H1 (cell line): ENCODE data around the gene ROBO2. TPM values are rescaled to one million over a fixed set of nuclear protein-coding genes. Genes with fewer than 3 reads are reported as not detected.

Source experiments
- CTCF ChIA-PET: fragments of 300-600 bp; sonication (Branson Sonifier 250); formaldehyde crosslinking; loops from one replicate; lab custom pipeline; 2021; ENCODE audit not compliant: partially characterized antibody; lab: Charles Lee
- POLR2A ChIA-PET: fragments of 300-600 bp; sonication (Branson Sonifier 250); formaldehyde crosslinking; loops from one replicate; lab custom pipeline; 2021; ENCODE audit warnings: inconsistent platforms; ENCODE audit not compliant: partially characterized antibody; lab: Charles Lee
- DNase-seq, 2 experiments: peaks; one replicate each; pipeline versions ENCODE4 v3.0.0 to v3.0.0-alpha.2; 2010 to 2022; ENCODE audit warnings: low spot score in 2 of 2, low read depth in 1 of 2, mixed read lengths in 1 of 2
- FAIRE-seq: peaks from 2 replicates; lab custom pipeline; 2011; peaks lifted over from hg19 to GRCh38; lab: Jason Lieb, UNC
- H2AFZ ChIP-seq: 2 replicates; pipeline ENCODE4 v1.8.1; 2012; ENCODE audit warnings: low read length, inconsistent platforms
- H2AK5ac ChIP-seq: 2 replicates; pipeline ENCODE4 v1.6.1; 2013; ENCODE audit warnings: low read depth, low read length
- H2BK120ac ChIP-seq: replicated peaks from 2 replicates; pipeline ENCODE3; 2013; ENCODE audit warnings: low read depth, low read length, inconsistent platforms
- H2BK12ac ChIP-seq: 2 replicates; pipeline ENCODE4 v1.6.1; 2013; ENCODE audit warnings: low read depth, low read length
- H2BK15ac ChIP-seq: 2 replicates; pipeline ENCODE4 v1.6.1; 2013; ENCODE audit warnings: low read length
- H2BK20ac ChIP-seq: 2 replicates; pipeline ENCODE4 v1.6.1; 2013; ENCODE audit warnings: low read length
- H2BK5ac ChIP-seq: 2 replicates; pipeline ENCODE4 v1.6.1; 2013; ENCODE audit warnings: low read depth, low read length
- H3K14ac ChIP-seq: 2 replicates; pipeline ENCODE4 v1.6.1; 2013; ENCODE audit warnings: inconsistent platforms; ENCODE audit not compliant: insufficient read length
- H3K18ac ChIP-seq: 2 replicates; pipeline ENCODE4 v1.6.1; 2013; ENCODE audit warnings: low read length; ENCODE audit errors: extremely low read depth
- H3K23ac ChIP-seq: 2 replicates; pipeline ENCODE4 v1.6.1; 2013; ENCODE audit warnings: inconsistent platforms; ENCODE audit not compliant: insufficient read length
- H3K23me2 ChIP-seq: 2 replicates; pipeline ENCODE4 v1.6.1; 2013; ENCODE audit warnings: low read depth, low read length
- H3K27ac ChIP-seq: 2 replicates; pipeline ENCODE4 v1.6.1; 2011; ENCODE audit warnings: low read depth, low read length, inconsistent platforms
- H3K27me3 ChIP-seq, 4 experiments: replicated peaks in 1 of 4; 1 replicate in 1 of 4; 2 replicates in 3 of 4; pipeline versions ENCODE4 v1.6.1 to v1.8.1; 2011 to 2013; ENCODE audit warnings: low read length in 3 of 4, mild to moderate bottlenecking in 3 of 4, inconsistent platforms in 2 of 4, mixed read lengths in 2 of 4, moderate library complexity in 1 of 4; ENCODE audit not compliant: control insufficient read depth in 3 of 4, insufficient read depth in 3 of 4; ENCODE audit errors: extremely low read depth in 1 of 4
- H3K36me3 ChIP-seq, 4 experiments: 2 replicates each; pipeline versions ENCODE4 v1.6.1 to v1.8.1; 2011 to 2013; ENCODE audit warnings: mild to moderate bottlenecking in 4 of 4, low read length in 3 of 4, moderate library complexity in 2 of 4, control low read depth in 1 of 4, inconsistent platforms in 1 of 4; ENCODE audit not compliant: insufficient read depth in 4 of 4, control insufficient read depth in 2 of 4
- H3K4ac ChIP-seq: replicated peaks from 2 replicates; pipeline ENCODE3; 2013; ENCODE audit warnings: low read length, low read depth, mixed read lengths, inconsistent platforms; ENCODE audit not compliant: insufficient read length
- H3K4me1 ChIP-seq, 4 experiments: replicated peaks in 1 of 4; 1 replicate in 1 of 4; 2 replicates in 3 of 4; pipeline versions ENCODE4 v1.6.1 to v1.8.1; 2011 to 2013; ENCODE audit warnings: low read length in 3 of 4, inconsistent platforms in 2 of 4, mixed read lengths in 1 of 4; ENCODE audit not compliant: insufficient read depth in 4 of 4, control insufficient read depth in 3 of 4
- H3K4me2 ChIP-seq, 2 experiments: 2 replicates each; pipeline versions ENCODE4 v1.6.1 to v1.8.1; 2011 to 2013; ENCODE audit warnings: low read depth in 2 of 2, low read length in 2 of 2, control low read depth in 1 of 2, inconsistent platforms in 1 of 2, mild to moderate bottlenecking in 1 of 2; ENCODE audit not compliant: insufficient read depth in 1 of 2
- H3K4me3 ChIP-seq, 4 experiments: fragments of 200-600, 300-600 bp in 1 of 4; sonication (generic), shearing (Covaris generic), sonication (Bioruptor Twin) in 1 of 4; 2 replicates each; pipeline versions ENCODE4 v1.5.1 to v1.8.1; 2011 to 2016; ENCODE audit warnings: low read length in 4 of 4, low read depth in 3 of 4, control low read depth in 2 of 4, inconsistent platforms in 2 of 4, mild to moderate bottlenecking in 2 of 4, mixed read lengths in 1 of 4, moderate library complexity in 1 of 4; ENCODE audit not compliant: insufficient read depth in 2 of 4; ENCODE audit errors: extremely low read depth in 1 of 4
- H3K56ac ChIP-seq: replicated peaks from 2 replicates; pipeline ENCODE3; 2013; ENCODE audit warnings: low read depth, mild to moderate bottlenecking, mixed read lengths, low read length, inconsistent platforms; ENCODE audit not compliant: insufficient read length
- H3K79me1 ChIP-seq: 2 replicates; pipeline ENCODE4 v1.6.1; 2013; ENCODE audit warnings: low read depth, low read length, control low read depth
- H3K79me2 ChIP-seq, 2 experiments: 2 replicates each; pipeline versions ENCODE4 v1.6.1 to v1.8.1; 2012 to 2013; ENCODE audit warnings: low read length in 2 of 2, mild to moderate bottlenecking in 2 of 2, inconsistent platforms in 1 of 2; ENCODE audit not compliant: insufficient read depth in 2 of 2, control insufficient read depth in 1 of 2
- H3K9ac ChIP-seq, 4 experiments: replicated peaks in 1 of 4; 1 replicate in 1 of 4; 2 replicates in 3 of 4; pipeline versions ENCODE4 v1.6.1 to v1.8.1; 2011 to 2013; ENCODE audit warnings: low read depth in 3 of 4, low read length in 3 of 4, control low read depth in 2 of 4, mild to moderate bottlenecking in 2 of 4, moderate library complexity in 2 of 4, inconsistent platforms in 1 of 4; ENCODE audit errors: extremely low read depth in 1 of 4
- H3K9me3 ChIP-seq, 2 experiments: 2 replicates each; pipeline versions ENCODE4 v1.6.1 to v1.8.1; 2012 to 2013; ENCODE audit warnings: mild to moderate bottlenecking in 2 of 2, moderate library complexity in 2 of 2, control low read depth in 1 of 2, inconsistent platforms in 1 of 2, low read depth in 1 of 2, low read length in 1 of 2, mixed read lengths in 1 of 2; ENCODE audit not compliant: insufficient read depth in 2 of 2
- H4K20me1 ChIP-seq, 2 experiments: replicated peaks in 1 of 2; 2 replicates each; pipeline versions ENCODE3 to v1.8.1; 2011 to 2013; ENCODE audit warnings: inconsistent platforms in 2 of 2, low read length in 2 of 2, mild to moderate bottlenecking in 1 of 2; ENCODE audit not compliant: insufficient read depth in 2 of 2, control insufficient read depth in 1 of 2
- H4K5ac ChIP-seq: 2 replicates; pipeline ENCODE4 v1.6.1; 2013; ENCODE audit warnings: low read length, low read depth, mixed read lengths, inconsistent platforms; ENCODE audit not compliant: insufficient read length
- H4K8ac ChIP-seq: 2 replicates; pipeline ENCODE4 v1.8.0; 2013; ENCODE audit warnings: mild to moderate bottlenecking, moderate library complexity, low read length, inconsistent platforms; ENCODE audit not compliant: insufficient read depth; ENCODE audit errors: extremely low read depth
- H4K91ac ChIP-seq: replicated peaks from 2 replicates; pipeline ENCODE3; 2013; ENCODE audit warnings: low read length, mixed read lengths, inconsistent platforms; ENCODE audit not compliant: insufficient read length
- ATF2 ChIP-seq: IDR thresholded peaks from 2 replicates; pipeline ENCODE4 v1.6.1; 2012; ENCODE audit warnings: low read length, inconsistent platforms
- BCL11A ChIP-seq, 2 experiments: IDR thresholded peaks; one replicate each; pipeline ENCODE4 v1.6.1; 2011; ENCODE audit warnings: low read depth in 2 of 2, low read length in 2 of 2, mild to moderate bottlenecking in 2 of 2
- GABPA ChIP-seq: IDR thresholded peaks from 2 replicates; pipeline ENCODE4 v1.6.1; 2011; ENCODE audit warnings: mild to moderate bottlenecking, low read length, moderate library complexity, borderline replicate concordance; ENCODE audit not compliant: insufficient read depth
- NANOG ChIP-seq: IDR thresholded peaks from 2 replicates; pipeline ENCODE4 v1.6.1; 2011; ENCODE audit warnings: low read length, low read depth, mild to moderate bottlenecking, inconsistent platforms; ENCODE audit not compliant: insufficient read depth, poor library complexity, severe bottlenecking
- RAD21 ChIP-seq, 2 experiments: IDR thresholded peaks in 1 of 2; conservative IDR thresholded peaks in 1 of 2; 2 replicates each; pipeline ENCODE4 v1.6.1; 2011; ENCODE audit warnings: low read depth in 2 of 2, low read length in 2 of 2, improper control_type of control experiment in 1 of 2, inconsistent platforms in 1 of 2, mild to moderate bottlenecking in 1 of 2, moderate library complexity in 1 of 2
- RNF2 ChIP-seq: fragments of 200-900, 300-1000 bp; sonication (generic); IDR thresholded peaks from 2 replicates; pipeline ENCODE4 v1.7.1; 2016; ENCODE audit warnings: borderline replicate concordance, low read depth, mild to moderate bottlenecking, antibody characterized with exemption, low read length; ENCODE audit not compliant: poor library complexity, severe bottlenecking; ENCODE audit errors: missing control alignments
- SAP30 ChIP-seq: fragments of 300-600 bp; sonication (generic); IDR thresholded peaks from 2 replicates; pipeline ENCODE4 v1.7.1; 2012; ENCODE audit warnings: low read length, moderate library complexity, mild to moderate bottlenecking, inconsistent platforms; ENCODE audit not compliant: insufficient read depth, insufficient replicate concordance
- SIN3A ChIP-seq, 2 experiments: IDR thresholded peaks in 1 of 2; conservative IDR thresholded peaks in 1 of 2; 2 replicates each; pipeline ENCODE4 v1.6.1; 2011 to 2012; ENCODE audit warnings: low read length in 2 of 2, improper control_type of control experiment in 1 of 2, low read depth in 1 of 2, mild to moderate bottlenecking in 1 of 2
- WGBS, 2 experiments: shearing (Covaris generic) in 1 of 2; methylation state at CpG; one replicate each; pipeline versions ENCODE4 v1.1.6 to v1.1.7; 2013 to 2015; ENCODE audit warnings: low lambda C conversion rate in 2 of 2, mixed read lengths in 2 of 2, inconsistent platforms in 1 of 2, low coverage in 1 of 2, missing lambda C conversion rate in 1 of 2; ENCODE audit not compliant: insufficient replicate concordance in 2 of 2, insufficient coverage in 1 of 2, insufficient read length in 1 of 2; ENCODE audit errors: extremely low coverage in 1 of 2, missing lambda C conversion rate in 1 of 2; 5-methylcytosine and 5-hydroxymethylcytosine counted together
- polyA plus RNA-seq, 7 experiments: library from polyadenylated mRNA; depleted of rRNA in 3 of 7; stranded (reverse) in 5 of 7; unstranded in 2 of 7; fragments of >200 nt in 5 of 7; fragments of 200-250 nt in 2 of 7; gene quantifications; 1 replicate in 5 of 7; 2 replicates in 1 of 7; 4 replicates in 1 of 7; pipeline versions ENCODE4 v1.2.1 to v1.2.3, GENCODE V29; 2011 to 2013; ENCODE audit warnings: missing spikeins in 2 of 7, mixed read lengths in 2 of 7
- total RNA-seq: library from RNA; stranded (reverse); fragmentation: NEBNext Ultra II Directional; extraction: Animal tissue kit (Norgen Biotek cat#: 25700); gene quantifications from 2 replicates; pipeline ENCODE4 v1.2.1, GENCODE V29; 2021

The ROBO2 gene
- total and polyA plus RNA-seq, 2 of the 8 experiments (the other 6 are each of a cell fraction or from before 2014, with no cell fraction given) = 1.5 to 2.9 TPM

GRCh38 chr3:77449459-77450350 lies 409.8 kb downstream of the ROBO2 start:
- no peak overlapping the region for H3K4me3 ChIP-seq
- no peak overlapping the region for H2AFZ ChIP-seq
- WGBS, 2 experiments = 82% methylated on average over 6 of the region's 6 CpGs; no CpG with 5 or more reads in 1 of the 2 experiments
- H3K27me3 ChIP-seq = no peaks in the 10 kb centered on the region
- no peaks in the 10 kb centered on the region for H3K79me1 ChIP-seq
- no peak overlapping the region for H3K4me2 ChIP-seq
- H2BK20ac ChIP-seq = no peak overlapping the region
- no peak overlapping the region for H3K23ac ChIP-seq
- DNase-seq (no peak), FAIRE-seq (no peak)
- no peaks in the 10 kb centered on the region for H3K36me3 ChIP-seq
- H4K5ac ChIP-seq = no peak overlapping the region
- H2BK12ac ChIP-seq = no peak overlapping the region
- H3K18ac ChIP-seq = no peak overlapping the region
- no peaks in the 10 kb centered on the region for H3K9me3 ChIP-seq
- peaks cover 0 to 3% (median 0%) of the 10 kb centered on the region in 4 experiments; a peak in 1 of 7 replicates for H3K4me1 ChIP-seq
- H3K27ac ChIP-seq = no peak overlapping the region
- no peaks in the 10 kb centered on the region for H3K79me2 ChIP-seq
- ChIA-PET POLR2A (no interaction called here), CTCF (no interaction called here)
- H2AK5ac ChIP-seq = no peak overlapping the region
- H3K23me2 ChIP-seq = no peaks in the 10 kb centered on the region
- no peak overlapping the region for H3K56ac ChIP-seq
- H3K9ac ChIP-seq = no peak overlapping the region
- H4K8ac ChIP-seq = no peak overlapping the region
- no peak overlapping the region for H2BK120ac ChIP-seq
- no peak overlapping the region for H3K14ac ChIP-seq
- no peak overlapping the region for H4K91ac ChIP-seq
- TF ChIP-seq BCL11A (IDR thresholded peaks at IDR 0.05; ENCODE audit: low read depth in 2 of 2, low read length in 2 of 2) (no peak), SIN3A (conservative IDR thresholded peaks at IDR 0.05 in 1 of 2, IDR thresholded peaks at IDR 0.05 in 1 of 2; ENCODE audit: low read depth in 1 of 2, low read length in 2 of 2) (no peak), RNF2 (no peak), SAP30 (no peak), GABPA (no peak), ATF2 (no peak), RAD21 (IDR thresholded peaks at IDR 0.05 in 1 of 2, conservative IDR thresholded peaks at IDR 0.05 in 1 of 2; ENCODE audit: low read depth in 2 of 2, low read length in 2 of 2) (no peak), NANOG (no peak)
- H2BK15ac ChIP-seq = no peak overlapping the region
- H2BK5ac ChIP-seq = no peak overlapping the region
- H3K4ac ChIP-seq = no peak overlapping the region
- no peaks in the 10 kb centered on the region for H4K20me1 ChIP-seq
